Right atrium auricular region (tissue), 2 donors: Measurements from ENCODE around the gene TSN. TPM values are rescaled to one million over a fixed set of nuclear protein-coding genes. Genes with fewer than 3 reads are reported as not detected.
"Not testable (repeated sequence)": the region's sequence is repeated elsewhere in the genome, so short reads cannot be mapped to it uniquely, and the experiment has no call there.

Source experiments
- DNase-seq: peaks from one replicate; pipeline ENCODE4 v3.0.0-alpha.2; 2019; ENCODE audit warnings: low spot score
- H3K27ac ChIP-seq, 2 donors: fragments of 200-600 bp; sonication (generic); 1 replicate in 1 of 2; 2 replicates in 1 of 2; pipeline ENCODE4 v1.5.1; 2016 to 2019
- H3K27me3 ChIP-seq, 2 donors: fragments of 200-600 bp; sonication (generic); one replicate each; pipeline versions ENCODE4 v1.5.1 to v1.6.0; 2017 to 2019
- H3K36me3 ChIP-seq: fragments of 200-600 bp; sonication (generic); one replicate; pipeline ENCODE4 v1.5.1; 2016
- H3K4me1 ChIP-seq, 2 donors: fragments of 200-600 bp; sonication (generic); one replicate each; pipeline versions ENCODE4 v1.5.1 to v1.6.0; 2017 to 2019
- H3K4me3 ChIP-seq, 2 donors: fragments of 200-600 bp; sonication (generic); 1 replicate in 1 of 2; 2 replicates in 1 of 2; pipeline ENCODE4 v1.5.1; 2017 to 2019; ENCODE audit warnings: mild to moderate bottlenecking in 1 of 2, moderate library complexity in 1 of 2
- H3K9me3 ChIP-seq, 2 donors: fragments of 200-600 bp; sonication (generic); one replicate each; pipeline ENCODE4 v1.5.1; 2019
- CTCF ChIP-seq, 2 donors: fragments of 200-600 bp; sonication (generic); IDR thresholded peaks; one replicate each; pipeline ENCODE4 v1.5.1; 2019; ENCODE audit warnings: antibody characterized with exemption in 2 of 2
- total RNA-seq, 2 donors: library from RNA; depleted of rRNA; stranded (reverse); fragments of >200 nt; gene quantifications; one replicate each; pipeline ENCODE4 v1.1.0, GENCODE V29; 2016

Gene TSN
- total RNA-seq, 2 donors from 2014 or later: 22.4 to 30.9 TPM

GRCh38 chr2:121710470-121711170 is 44.8 kb upstream of the TSN start:
- no peak for TF ChIP-seq CTCF (IDR thresholded peaks at IDR 0.05)
- H3K36me3 ChIP-seq: no peaks in the 10 kb centered on the region
- H3K4me3 ChIP-seq: no peak overlapping the region
- no peak overlapping the region for H3K27ac ChIP-seq
- no peaks in the 10 kb centered on the region for H3K27me3 ChIP-seq
- no peaks in the 10 kb centered on the region for H3K9me3 ChIP-seq
- DNase-seq: no peak
- no peaks in the 10 kb centered on the region for H3K4me1 ChIP-seq

GRCh38 chr2:121711481-121711880 is 44.0 kb upstream of the TSN start:
- not testable (repeated sequence) for H3K27ac ChIP-seq, H3K4me1 ChIP-seq, H3K9me3 ChIP-seq, H3K36me3 ChIP-seq, H3K27me3 ChIP-seq, H3K4me3 ChIP-seq, DNase-seq

GRCh38 chr2:121716126-121716525 is 39.3 kb upstream of the TSN start:
- no peak for TF ChIP-seq CTCF (IDR thresholded peaks at IDR 0.05)
- no peak for DNase-seq
- Histone ChIP-seq H3K27ac (no peak overlapping the region), H3K4me3 (no peak overlapping the region), H3K9me3 (no peaks in the 10 kb centered on the region), H3K36me3 (no peaks in the 10 kb centered on the region), H3K27me3 (no peaks in the 10 kb centered on the region), H3K4me1 (no peaks in the 10 kb centered on the region)

- no peaks in the 10 kb centered on the region for H3K4me1 ChIP-seq
- no peak overlapping the region for H3K4me3 ChIP-seq
- no peaks in the 10 kb centered on the region for H3K36me3 ChIP-seq
- no peak for DNase-seq
- no peak for TF ChIP-seq CTCF (IDR thresholded peaks at IDR 0.05)
- H3K27ac ChIP-seq: no peak overlapping the region
- H3K27me3 ChIP-seq: no peaks in the 10 kb centered on the region
- H3K9me3 ChIP-seq: no peaks in the 10 kb centered on the region
These were observed 37.9 kb upstream of the TSN start for GRCh38 chr2:121717529-121717928.

- Histone ChIP-seq H3K27me3 (no peaks in the 10 kb centered on the region), H3K27ac (no peak overlapping the region), H3K4me3 (no peak overlapping the region), H3K4me1 (no peaks in the 10 kb centered on the region), H3K36me3 (peaks cover 9% of the 10 kb centered on the region), H3K9me3 (no peaks in the 10 kb centered on the region)
- TF ChIP-seq CTCF (IDR thresholded peaks at IDR 0.05): no peak
- no peak for DNase-seq
These were observed 33.5 kb upstream of the TSN start for GRCh38 chr2:121721926-121722325.

GRCh38 chr2:121722479-121722878 is 33.0 kb upstream of the TSN start:
- Histone ChIP-seq H3K4me1 (no peaks in the 10 kb centered on the region), H3K27ac (no peak overlapping the region), H3K4me3 (no peak overlapping the region), H3K27me3 (no peaks in the 10 kb centered on the region), H3K36me3 (peaks cover 15% of the 10 kb centered on the region), H3K9me3 (no peaks in the 10 kb centered on the region)
- no peak for TF ChIP-seq CTCF (IDR thresholded peaks at IDR 0.05)
- DNase-seq: no peak
